Aorta (tissue), 5 donors: ENCODE data around the gene KRT71. TPM values are rescaled to one million over a fixed set of nuclear protein-coding genes. Genes with fewer than 3 reads are reported as not detected.

Experiments
- ATAC-seq: fragments of 200-7000 bp; cut with Tn5 transposase; one replicate; pipeline ENCODE4 v1.9.1; 2022; ENCODE audit warnings: moderate library complexity; ENCODE audit not compliant: low FRiP score
- DNase-seq, 2 donors: peaks; one replicate each; pipeline ENCODE4 v3.0.0-alpha.2; 2020
- H3K27ac ChIP-seq, 2 donors: one replicate each; pipeline ENCODE4 v1.5.1; 2013; ENCODE audit warnings: low read length in 2 of 2, mild to moderate bottlenecking in 2 of 2, moderate library complexity in 2 of 2, control low read depth in 1 of 2, inconsistent platforms in 1 of 2, low read depth in 1 of 2
- H3K27me3 ChIP-seq, 2 donors: one replicate each; pipeline ENCODE4 v1.6.1; 2013; ENCODE audit warnings: control low read depth in 1 of 2, low read length in 1 of 2, mild to moderate bottlenecking in 1 of 2, moderate library complexity in 1 of 2; ENCODE audit not compliant: insufficient read depth in 2 of 2, control insufficient read depth in 1 of 2
- H3K36me3 ChIP-seq, 2 donors: one replicate each; pipeline ENCODE4 v1.6.1; 2013; ENCODE audit warnings: control low read depth in 1 of 2, low read length in 1 of 2, mild to moderate bottlenecking in 1 of 2; ENCODE audit not compliant: insufficient read depth in 2 of 2, control insufficient read depth in 1 of 2
- H3K4me1 ChIP-seq, 2 donors: one replicate each; pipeline ENCODE4 v1.6.1; 2013; ENCODE audit warnings: low read length in 2 of 2, control low read depth in 1 of 2, mild to moderate bottlenecking in 1 of 2, moderate library complexity in 1 of 2; ENCODE audit not compliant: insufficient read depth in 2 of 2, control insufficient read depth in 1 of 2
- H3K4me3 ChIP-seq, 2 donors: one replicate each; pipeline ENCODE4 v1.5.1; 2013; ENCODE audit warnings: low read length in 2 of 2, control low read depth in 1 of 2, mild to moderate bottlenecking in 1 of 2
- H3K9me3 ChIP-seq: one replicate; pipeline ENCODE4 v1.6.1; 2013; ENCODE audit warnings: mild to moderate bottlenecking, low read length; ENCODE audit not compliant: control insufficient read depth
- WGBS, 2 donors: extraction: QIAGEN DNeasy Blood & Tissue Kit; methylation state at CpG; one replicate each; pipeline ENCODE4 v1.1.7; 2013; 5-methylcytosine and 5-hydroxymethylcytosine counted together
- intact Hi-C, 2 donors: fragments of 100-400 bp; cut with DNase I; formaldehyde crosslinking; loops; one replicate each; pipeline versions ENCODE4 v1.14.2 to v1.15.0; 2022
- polyA plus RNA-seq, 2 donors: library from polyadenylated mRNA; stranded (reverse); fragments of 200-250 nt; gene quantifications; one replicate each; pipeline ENCODE4 v1.2.3, GENCODE V29; 2013
- total RNA-seq, 2 donors: library from RNA; stranded (reverse); fragmentation: NEBNext Ultra II Directional; extraction: Animal tissue kit (Norgen Biotek cat#: 25700); gene quantifications; one replicate each; pipeline ENCODE4 v1.2.1, GENCODE V29; 2021
- donor health status: healthy with polysubstance abuse.
- donor health status: Bipolar disorder and iron deficiency.
- donor health status: DM: no; HTN: no; CAD: no.
- donor health status: DM: no; HTN: no; CAD: no.
- donor health status: DM: yes; HTN: yes; CAD: no.

The KRT71 gene
- total and polyA plus RNA-seq, 4 donors, result not detected

- DNase-seq, result no peak
- Histone ChIP-seq H3K36me3 (no peaks in the 10 kb centered on the region), H3K4me3 (no peak overlapping the region), H3K27me3 (no peaks in the 10 kb centered on the region), H3K4me1 (no peaks in the 10 kb centered on the region), H3K27ac (no peak overlapping the region), H3K9me3 (peaks cover 2% of the 10 kb centered on the region)
- WGBS, 2 donors, result 72 to 85% methylated on average over 2 of the region's 2 CpGs
- intact Hi-C loops, result no loop called here
- ATAC-seq, result no peak
These were observed 56.9 kb downstream of the KRT71 start for GRCh38 chr12:52496054-52496453.

GRCh38 chr12:52495389-52495788, 57.6 kb downstream of the KRT71 start:
- no peaks in the 10 kb centered on the region for H3K4me1 ChIP-seq
- intact Hi-C loops, result no loop called here
- no peak overlapping the region for H3K27ac ChIP-seq
- DNase-seq (no peak), ATAC-seq (no peak)
- H3K9me3 ChIP-seq, result peaks cover under 1% of the 10 kb centered on the region
- no peak overlapping the region for H3K4me3 ChIP-seq
- H3K36me3 ChIP-seq, result no peaks in the 10 kb centered on the region
- 48 to 51% methylated on average over 3 of the region's 3 CpGs for WGBS, 2 donors
- H3K27me3 ChIP-seq, result no peaks in the 10 kb centered on the region

DNA sequence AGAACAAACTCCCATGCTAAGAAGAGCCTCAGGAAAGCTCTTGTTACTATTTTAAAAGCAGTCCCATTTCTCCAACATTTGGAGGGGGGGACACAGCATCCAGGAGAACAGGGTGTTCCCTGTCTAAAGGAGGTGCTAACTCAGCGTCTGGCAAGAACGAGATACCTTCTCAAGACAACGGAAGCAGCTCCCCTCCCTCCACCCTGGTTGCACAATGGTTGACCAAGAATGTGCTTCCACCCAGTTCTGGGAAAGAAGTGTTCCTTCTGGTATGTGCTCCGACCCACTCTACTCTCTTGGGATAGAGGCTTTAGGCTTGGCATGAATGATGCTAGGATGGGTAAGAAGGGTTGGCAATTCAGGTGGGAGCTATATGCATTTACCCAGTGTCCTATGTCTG, 58.4 kb downstream of the KRT71 start:
- ATAC-seq, result no peak
- H3K9me3 ChIP-seq, result no peaks in the 10 kb centered on the region

DNA sequence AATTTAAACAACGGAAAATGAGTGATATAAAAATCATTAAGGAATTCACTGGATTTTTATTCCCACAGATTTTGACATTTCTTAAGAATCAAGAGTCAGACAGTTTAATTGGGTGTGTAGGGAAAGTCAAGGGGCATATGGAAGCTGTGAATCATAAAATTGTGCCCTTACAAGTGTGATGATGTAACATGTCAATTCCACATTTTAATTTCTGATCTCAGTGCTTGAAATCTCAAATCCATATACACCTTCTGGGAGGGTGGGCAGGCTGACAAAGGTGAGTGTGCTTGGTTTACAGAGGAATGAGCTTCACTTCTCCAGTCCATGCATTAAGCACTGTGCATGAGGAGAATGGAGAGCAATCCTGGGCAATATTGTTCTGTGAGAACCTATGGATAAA, 58.8 kb downstream of the KRT71 start:
- H3K36me3 ChIP-seq, result no peaks in the 10 kb centered on the region
- H3K9me3 ChIP-seq, result no peaks in the 10 kb centered on the region
- H3K27me3 ChIP-seq, result no peaks in the 10 kb centered on the region
- intact Hi-C loops, result no loop called here
- ATAC-seq, result no peak
- 81 to 88% methylated on average over 1 of the region's 1 CpG for WGBS, 2 donors
- no peak for DNase-seq
- no peak overlapping the region for H3K27ac ChIP-seq
- no peak overlapping the region for H3K4me3 ChIP-seq
- H3K4me1 ChIP-seq, result no peaks in the 10 kb centered on the region

More for the DNA sequence above, 58.4 kb downstream of the KRT71 start:
- no peak overlapping the region for H3K4me3 ChIP-seq
- 41 to 42% methylated on average over 4 of the region's 4 CpGs for WGBS, 2 donors
- no peaks in the 10 kb centered on the region for H3K4me1 ChIP-seq
- no peaks in the 10 kb centered on the region for H3K36me3 ChIP-seq
- no peaks in the 10 kb centered on the region for H3K27me3 ChIP-seq
- no peak for DNase-seq
- H3K27ac ChIP-seq, result no peak overlapping the region
- intact Hi-C loops, result no loop called here

Other genes starting within 250 kb of the KRT71 start
- gene KRT83, start 231.7 kb downstream of the KRT71 start, total RNA-seq, result not detected
- gene KRT83, start 231.7 kb downstream of the KRT71 start, polyA plus RNA-seq, result not detected
- not detected for gene KRT85, start 185.7 kb downstream of the KRT71 start, total RNA-seq
- not detected for gene KRT85, start 185.7 kb downstream of the KRT71 start, polyA plus RNA-seq
- gene KRT84, start 167.5 kb downstream of the KRT71 start, total RNA-seq, result not detected
- gene KRT84, start 167.5 kb downstream of the KRT71 start, polyA plus RNA-seq, result not detected
- gene KRT82, start 146.8 kb downstream of the KRT71 start, total RNA-seq, result not detected
- gene KRT82, start 146.8 kb downstream of the KRT71 start, polyA plus RNA-seq, result not detected
- not detected for gene KRT75, start 118.8 kb downstream of the KRT71 start, total RNA-seq
- not detected for gene KRT75, start 118.8 kb downstream of the KRT71 start, polyA plus RNA-seq
- not detected for gene KRT6B, start 101.0 kb downstream of the KRT71 start, total RNA-seq
- gene KRT6B, start 101.0 kb downstream of the KRT71 start, polyA plus RNA-seq, result under 1 TPM in 1 of 2 donors, not detected in 1; 0.18 TPM
- gene KRT6C, start 79.3 kb downstream of the KRT71 start, total RNA-seq, result not detected
- gene KRT6C, start 79.3 kb downstream of the KRT71 start, polyA plus RNA-seq, result under 1 TPM; 0.08 to 0.25 TPM
- not detected for gene KRT6A, start 59.9 kb downstream of the KRT71 start, total RNA-seq
- gene KRT6A, start 59.9 kb downstream of the KRT71 start, polyA plus RNA-seq, result 1 to 10 TPM in 1 of 2 donors, under 1 TPM in 1; 0.38 to 1.8 TPM
- under 1 TPM in 1 of 2 donors, not detected in 1; 0.87 TPM for gene KRT5, start 32.8 kb downstream of the KRT71 start, total RNA-seq
- 1 to 10 TPM; 1.4 to 2.4 TPM for gene KRT5, start 32.8 kb downstream of the KRT71 start, polyA plus RNA-seq
- gene KRT74, start 20.7 kb upstream of the KRT71 start, total RNA-seq, result not detected
- gene KRT74, start 20.7 kb upstream of the KRT71 start, polyA plus RNA-seq, result not detected
- gene KRT72, start 48.3 kb upstream of the KRT71 start, total RNA-seq, result not detected
- 1 to 10 TPM in 1 of 2 donors, not detected in 1; 1.6 TPM for gene KRT72, start 48.3 kb upstream of the KRT71 start, polyA plus RNA-seq
- gene KRT73, start 65.4 kb upstream of the KRT71 start, total RNA-seq, result not detected
- gene KRT73, start 65.4 kb upstream of the KRT71 start, polyA plus RNA-seq, result not detected
- not detected for gene KRT2, start 99.1 kb upstream of the KRT71 start, total RNA-seq
- gene KRT2, start 99.1 kb upstream of the KRT71 start, polyA plus RNA-seq, result under 1 TPM; 0.05 to 0.50 TPM
- gene KRT1, start 127.3 kb upstream of the KRT71 start, total RNA-seq, result under 1 TPM in 1 of 2 donors, not detected in 1; 0.51 TPM
- gene KRT1, start 127.3 kb upstream of the KRT71 start, polyA plus RNA-seq, result not detected
- not detected for gene KRT77, start 150.4 kb upstream of the KRT71 start, total RNA-seq
- gene KRT77, start 150.4 kb upstream of the KRT71 start, polyA plus RNA-seq, result not detected
- not detected for gene KRT76, start 224.2 kb upstream of the KRT71 start, total RNA-seq
- not detected for gene KRT76, start 224.2 kb upstream of the KRT71 start, polyA plus RNA-seq
- not detected for gene KRT3, start 243.0 kb upstream of the KRT71 start, total RNA-seq
- not detected for gene KRT3, start 243.0 kb upstream of the KRT71 start, polyA plus RNA-seq